NCI-H2227 treated with DMSO at 0.1 percent for 48 hours (cell line): ENCODE data around the gene RGS9BP.
"Not testable (repeated sequence)": the region's sequence is repeated elsewhere in the genome, so short reads cannot be mapped to it uniquely, and the experiment has no call there.

Experiments
- DNase-seq: peaks from one replicate; lab custom pipeline; 2025; lab: John Stamatoyannopoulos, UW

RGS9BP gene

DNA sequence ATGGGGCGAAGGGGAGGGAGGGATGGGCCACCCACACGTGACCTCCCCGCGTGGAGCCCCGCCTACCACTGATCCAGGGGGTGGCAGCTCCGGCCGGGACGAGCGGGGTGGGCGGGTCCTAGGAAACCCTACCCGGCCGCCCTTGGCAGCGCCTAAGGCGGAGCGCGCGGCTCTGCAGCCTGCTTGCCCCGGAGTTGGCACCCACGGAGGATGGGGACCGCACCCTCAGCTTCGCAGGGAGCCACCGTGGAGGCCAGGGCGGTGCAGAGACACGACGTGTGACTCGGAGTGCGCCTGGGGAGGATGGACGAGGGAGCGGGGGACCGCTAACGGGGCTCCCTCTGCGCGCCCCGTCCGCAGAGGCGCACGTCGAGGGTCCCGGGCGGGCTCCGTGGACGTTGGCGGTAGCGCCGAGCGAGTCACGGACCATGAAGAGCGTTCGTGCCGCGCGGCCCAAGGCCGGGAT, at the start of gene RGS9BP:
RGS9BP (plus strand) TSS at position 129 of the 466 bp plus-strand sequence. CDS start 416 bp downstream, outside the sequence.
- DNase-seq, result peak; percentile 91

- DNase-seq, result no peak
Measured at GRCh38 chr19:32626969-32627368, 48.7 kb upstream of the RGS9BP start.

DNA sequence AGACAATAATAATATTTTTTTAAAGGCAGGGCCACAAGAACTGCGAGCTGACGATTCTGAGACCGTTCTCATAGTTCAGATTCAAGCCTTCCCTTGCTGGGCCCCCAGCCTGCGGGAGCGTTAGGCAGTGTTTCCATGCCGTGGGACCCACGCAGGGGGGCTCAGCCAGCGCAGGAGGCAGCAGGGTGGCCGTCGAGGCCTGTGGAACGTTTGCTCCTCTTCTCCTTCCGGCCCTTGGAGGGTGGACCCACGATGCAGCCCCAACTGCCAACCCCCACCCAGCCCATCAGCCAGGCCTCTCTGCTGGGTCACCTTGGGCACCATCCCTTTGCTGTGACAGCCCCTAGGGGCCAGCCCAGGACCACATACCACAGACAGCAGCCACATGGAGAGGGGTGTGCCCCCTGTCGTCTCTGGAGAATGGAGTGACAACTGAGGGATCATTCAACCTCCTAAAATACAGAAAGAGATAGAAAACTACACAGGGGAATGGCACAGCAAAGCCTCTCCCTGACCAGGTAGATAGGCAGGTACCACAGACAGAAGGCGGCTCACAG, 47.9 kb upstream of the RGS9BP start:
- DNase-seq, result no peak

DNA sequence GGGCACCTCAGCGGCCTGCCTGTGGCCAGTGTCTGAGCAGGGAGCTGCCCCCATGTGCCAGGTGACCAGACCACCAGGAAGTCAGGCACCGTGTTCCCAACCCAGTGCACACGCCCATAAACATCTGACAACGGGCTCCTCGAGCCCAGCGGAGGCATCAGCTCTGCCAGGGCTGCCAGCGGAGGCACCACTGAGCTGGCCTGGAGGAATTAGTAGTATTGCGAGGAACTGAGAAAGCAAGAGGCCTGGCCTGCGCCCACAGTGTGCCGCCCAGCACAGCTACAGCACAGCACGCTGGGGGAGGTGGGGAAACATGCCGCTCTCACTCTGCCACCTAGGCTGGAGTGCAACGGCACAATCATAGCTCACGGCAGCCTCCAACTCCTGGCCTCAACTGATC, 45.3 kb upstream of the RGS9BP start:
- no peak for DNase-seq

DNA sequence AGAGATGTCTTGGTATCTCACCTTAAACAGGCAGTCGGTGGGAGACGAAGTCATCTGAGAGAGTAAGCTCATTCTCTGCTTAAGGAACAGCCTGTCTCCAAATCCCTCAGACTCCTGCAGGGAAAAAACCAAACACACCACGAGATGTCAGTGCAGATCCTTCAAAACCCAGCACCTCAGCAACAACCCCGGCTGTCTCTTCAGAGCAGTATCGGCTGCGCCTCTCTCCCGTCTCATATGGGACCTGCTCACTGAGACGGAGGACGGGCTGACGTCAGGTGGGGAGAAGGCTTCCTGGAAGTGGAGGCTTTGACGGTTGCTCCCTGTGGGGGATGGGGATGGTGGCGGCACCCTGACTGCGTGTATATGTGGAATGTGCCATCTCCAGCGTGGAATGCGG, 44.3 kb upstream of the RGS9BP start:
- no peak for DNase-seq

DNA sequence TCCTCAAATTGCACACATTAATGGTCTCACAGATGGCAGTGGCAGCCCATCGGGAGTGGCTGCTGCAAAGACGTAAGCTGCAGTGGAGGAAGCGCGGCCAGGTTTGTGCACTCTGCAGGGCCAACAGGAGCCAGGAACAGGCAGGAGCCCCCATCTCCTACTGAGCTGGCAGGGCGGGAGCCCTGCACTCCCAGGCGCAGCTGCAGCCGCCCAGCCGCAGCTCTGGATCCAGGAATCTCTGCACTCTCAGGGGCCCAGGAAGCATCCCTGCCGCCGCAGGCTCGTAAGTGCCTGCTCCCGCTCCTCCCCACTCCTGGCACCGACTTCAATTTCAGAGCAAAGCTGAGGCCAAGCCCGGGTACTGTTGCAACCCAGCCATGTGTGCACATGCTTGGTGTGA, 38.2 kb upstream of the RGS9BP start:
- DNase-seq, result no peak

DNA sequence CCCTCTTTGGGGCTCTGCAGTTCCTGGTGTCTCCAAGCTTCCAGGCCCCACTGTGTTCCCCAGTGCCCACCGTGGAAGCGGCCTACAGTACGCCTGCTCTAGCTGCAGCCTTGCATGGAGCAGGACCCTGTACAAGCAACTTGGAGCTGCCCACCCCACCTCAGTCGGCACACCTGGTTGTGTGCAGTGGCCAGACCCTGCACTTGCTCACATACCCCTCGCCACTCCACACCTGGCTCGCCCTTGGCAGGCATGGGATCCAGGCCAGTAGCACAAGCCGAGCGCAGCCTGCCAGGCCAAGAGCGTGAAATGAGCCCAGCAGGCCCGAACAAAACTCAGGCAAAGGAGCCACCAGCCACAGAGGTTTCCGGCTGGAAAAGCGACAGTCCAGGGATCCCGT, 37.0 kb upstream of the RGS9BP start:
- DNase-seq, result no peak

DNA sequence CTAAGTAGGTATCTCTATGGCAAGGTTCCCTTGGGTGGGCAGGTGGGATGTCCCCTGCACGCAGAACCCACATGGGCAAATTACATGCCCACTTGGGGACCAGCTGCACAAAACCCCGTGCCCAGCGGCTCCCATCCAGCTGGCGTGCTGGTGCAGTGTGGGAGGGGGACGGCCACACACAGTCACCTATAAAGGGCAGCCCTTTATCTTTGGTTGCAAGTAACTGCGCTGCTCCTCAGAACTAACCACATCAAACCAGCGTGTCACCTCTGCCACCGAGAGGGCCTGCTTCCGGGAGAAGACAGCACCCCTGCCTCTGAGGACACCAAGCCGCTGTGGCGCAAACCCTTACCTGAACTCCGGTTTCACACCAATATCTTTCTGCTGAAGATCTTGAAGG, 32.9 kb upstream of the RGS9BP start:
- no peak for DNase-seq

DNA sequence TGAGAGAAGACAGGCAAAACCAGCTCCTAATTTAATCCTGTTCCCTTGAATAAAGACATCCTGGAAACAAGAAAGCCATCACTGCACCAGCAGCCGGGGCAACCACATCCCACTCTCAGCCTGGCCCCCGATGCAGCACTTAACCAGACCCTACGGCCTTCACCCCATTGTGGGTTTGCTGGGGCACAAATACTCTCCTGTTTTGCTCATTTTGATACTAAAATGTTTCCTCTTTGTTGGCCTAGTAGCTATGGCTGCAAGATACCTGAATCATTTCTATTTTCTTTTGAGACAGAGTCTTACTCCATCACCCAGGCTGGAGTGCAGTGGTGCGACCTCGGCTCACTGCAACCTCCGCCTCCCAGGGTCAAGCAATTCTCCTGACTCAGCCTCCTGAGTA, 29.1 kb upstream of the RGS9BP start:
- no peak for DNase-seq

DNA sequence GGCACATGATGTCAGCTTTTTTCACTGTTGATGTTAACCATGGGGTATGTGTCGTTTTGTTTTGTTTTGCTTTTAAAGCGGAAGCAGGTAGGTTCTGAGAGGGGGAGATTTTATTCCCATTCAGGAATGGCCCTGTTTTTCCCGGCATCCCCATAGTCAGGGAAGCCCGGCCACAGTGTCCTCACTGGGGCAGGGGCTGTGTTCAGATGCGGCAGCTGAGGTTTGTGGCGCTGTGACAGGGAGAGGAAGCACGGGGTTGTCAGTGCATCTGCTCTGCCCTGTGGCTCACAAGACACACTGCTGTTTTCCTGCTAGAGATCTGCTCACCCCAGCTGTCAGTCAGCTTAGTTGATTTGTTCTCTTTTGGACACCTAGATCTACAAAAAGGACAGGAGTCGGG, 28.3 kb upstream of the RGS9BP start:
- no peak for DNase-seq

DNA sequence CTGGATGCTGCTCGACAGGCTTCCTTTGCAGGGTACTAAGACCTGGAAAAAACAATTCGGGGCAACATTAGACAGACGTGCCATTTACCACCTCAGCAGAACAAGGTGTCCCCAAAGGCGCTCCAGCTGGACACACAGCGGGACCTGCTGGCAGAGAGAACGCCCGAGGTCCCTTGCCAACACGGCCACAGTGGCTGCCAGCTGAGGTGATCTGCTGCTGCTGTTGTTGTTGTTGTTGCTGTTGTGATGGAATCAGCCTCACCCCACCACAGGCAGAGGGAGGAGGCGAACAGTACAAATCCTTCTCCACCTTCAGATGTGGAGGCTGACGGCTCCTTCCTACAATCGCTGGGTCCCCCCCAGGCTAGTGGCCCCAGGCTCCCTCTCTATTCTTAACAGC, 25.9 kb upstream of the RGS9BP start:
- no peak for DNase-seq

- DNase-seq, result no peak
Measured at GRCh38 chr19:32650671-32651070, 25.0 kb upstream of the RGS9BP start.

- DNase-seq, result peak; percentile 77
Measured at GRCh38 chr19:32651729-32652140, 23.9 kb upstream of the RGS9BP start.

GRCh38 chr19:32652331-32652730, 23.3 kb upstream of the RGS9BP start:
- not testable (repeated sequence) for DNase-seq

DNA sequence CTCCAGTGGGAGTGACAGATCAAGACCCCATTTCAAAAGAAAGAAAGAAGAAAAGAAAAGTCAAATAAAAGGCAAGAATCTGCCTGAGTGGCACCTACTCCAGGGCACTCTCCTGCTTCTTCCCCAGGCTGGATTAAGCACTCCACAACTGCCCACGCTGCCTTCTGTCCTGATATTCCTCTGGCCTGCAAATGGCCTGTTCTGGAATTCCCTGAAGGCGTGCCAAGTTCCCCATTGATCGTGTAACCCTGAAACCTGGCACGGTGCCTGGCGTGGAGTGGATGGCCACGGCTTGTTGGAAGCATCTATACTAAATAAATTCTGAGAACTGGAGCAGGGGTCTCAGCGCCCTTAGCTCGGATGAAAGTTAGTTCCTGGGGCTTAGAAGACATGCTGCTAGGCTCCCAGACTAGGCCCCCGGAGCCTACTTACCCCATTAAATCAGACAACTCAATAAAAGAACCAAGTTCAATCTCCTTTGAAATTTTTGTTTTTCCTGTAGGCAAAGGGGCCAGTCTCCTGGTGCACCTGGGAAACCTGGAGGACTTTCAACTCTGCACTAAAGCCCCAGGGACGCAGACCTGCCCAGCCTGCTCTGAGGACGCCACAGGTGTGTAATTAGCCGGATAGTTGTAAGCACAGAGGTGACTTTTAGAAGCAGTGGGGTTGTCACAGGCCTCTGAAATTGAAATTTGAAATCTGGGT, 22.6 kb upstream of the RGS9BP start:
- DNase-seq, result peak; percentile 35

- DNase-seq, result no peak
Measured at GRCh38 chr19:32653599-32653915, 22.1 kb upstream of the RGS9BP start.

DNA sequence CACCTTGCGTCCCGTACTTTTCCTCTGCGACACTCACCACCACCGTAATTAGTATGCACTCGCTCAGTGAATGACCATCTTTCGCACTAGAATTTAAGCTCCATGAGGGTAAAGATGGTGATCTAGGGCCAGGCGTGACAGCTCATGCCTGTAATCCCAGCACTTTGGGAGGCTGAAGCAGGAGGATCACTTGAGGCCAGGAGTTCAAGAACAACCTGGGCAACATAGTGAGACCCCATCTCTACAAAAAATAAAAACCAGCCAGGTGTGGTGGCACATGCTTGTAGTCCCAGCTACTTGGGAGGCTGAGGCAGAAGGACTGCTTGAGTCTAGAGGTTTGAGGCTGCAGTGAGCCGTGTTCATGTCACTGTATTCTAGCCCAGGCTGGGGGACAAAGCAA, 19.3 kb upstream of the RGS9BP start:
- DNase-seq, result not testable (repeated sequence)

DNA sequence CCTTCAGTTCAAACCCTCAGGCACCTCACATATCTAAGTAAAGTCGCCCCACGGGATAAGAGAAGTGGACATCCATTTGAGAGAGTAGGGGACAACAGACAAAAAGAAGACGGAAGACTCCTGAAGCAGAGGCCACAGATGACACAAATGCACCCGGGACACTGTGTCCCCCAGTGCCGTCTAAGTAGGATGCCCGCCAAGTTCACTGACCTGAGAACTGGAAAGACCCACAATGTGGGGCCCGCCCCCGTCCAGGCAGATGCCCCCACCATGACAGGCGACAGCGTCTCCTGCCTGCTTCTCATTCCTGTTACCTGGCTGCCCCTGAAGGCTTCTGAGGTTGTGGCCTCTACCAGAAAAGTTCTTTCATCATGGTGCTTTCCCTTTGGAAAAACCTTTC, 17.6 kb upstream of the RGS9BP start:
- DNase-seq, result no peak

DNA sequence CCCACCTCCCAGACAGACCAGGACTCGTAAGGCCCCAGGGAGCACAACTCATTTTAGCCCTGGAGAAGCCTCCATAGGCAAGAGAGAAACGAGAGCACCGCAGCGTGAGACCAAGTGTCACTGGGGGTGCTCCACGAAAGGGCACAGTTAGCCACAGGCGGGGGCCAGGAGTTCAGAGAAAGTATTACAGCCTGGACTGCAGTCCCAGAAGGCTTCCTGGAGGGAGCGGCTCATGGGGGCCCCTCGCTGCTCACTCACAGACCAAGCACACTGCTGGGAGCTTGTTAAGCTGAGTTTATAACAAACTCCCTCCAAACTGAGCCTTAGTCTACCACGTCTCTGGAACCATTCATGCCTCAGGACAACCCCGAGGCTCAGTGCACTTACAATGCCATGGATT, 17.1 kb upstream of the RGS9BP start:
- DNase-seq, result no peak

DNA sequence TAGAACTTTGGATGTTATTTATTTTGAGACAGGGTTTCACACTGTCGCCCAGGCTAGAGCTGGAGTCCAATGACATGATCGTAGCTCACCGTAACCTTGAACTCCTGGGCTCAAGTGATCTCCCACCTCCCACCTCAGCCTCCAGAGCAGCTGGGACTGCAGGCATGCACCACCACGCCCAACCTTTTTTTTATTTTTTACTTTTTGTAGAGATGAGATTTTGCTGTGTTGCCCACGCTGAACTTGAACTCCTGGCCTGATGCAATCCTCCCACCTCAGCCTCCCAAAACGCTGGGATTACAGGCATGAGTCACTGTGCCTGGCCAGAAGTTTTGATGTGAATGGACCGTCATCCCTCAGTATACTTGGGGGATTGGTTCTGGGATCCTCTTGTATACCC, 14.3 kb upstream of the RGS9BP start:
- no peak for DNase-seq

DNA sequence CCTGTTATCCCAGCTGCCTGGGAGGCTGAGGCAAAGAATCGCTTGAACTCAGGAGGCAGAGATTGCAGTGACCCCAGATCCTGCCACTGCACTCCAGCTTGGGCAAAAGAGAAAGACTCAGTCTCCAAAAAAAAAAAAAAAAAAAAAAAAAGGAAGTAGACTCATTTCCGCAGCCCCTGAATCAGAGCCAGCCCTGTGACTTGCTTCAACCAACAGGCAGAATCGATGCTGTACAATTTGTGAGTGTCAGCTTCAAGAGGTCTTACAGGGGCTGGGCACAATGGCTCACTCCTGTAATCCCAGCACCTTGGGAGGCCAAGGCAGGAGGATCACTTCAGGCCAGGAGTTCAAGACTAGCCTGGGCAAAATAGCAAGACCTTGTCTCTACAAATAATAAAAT, 13.5 kb upstream of the RGS9BP start:
- no peak for DNase-seq

DNA sequence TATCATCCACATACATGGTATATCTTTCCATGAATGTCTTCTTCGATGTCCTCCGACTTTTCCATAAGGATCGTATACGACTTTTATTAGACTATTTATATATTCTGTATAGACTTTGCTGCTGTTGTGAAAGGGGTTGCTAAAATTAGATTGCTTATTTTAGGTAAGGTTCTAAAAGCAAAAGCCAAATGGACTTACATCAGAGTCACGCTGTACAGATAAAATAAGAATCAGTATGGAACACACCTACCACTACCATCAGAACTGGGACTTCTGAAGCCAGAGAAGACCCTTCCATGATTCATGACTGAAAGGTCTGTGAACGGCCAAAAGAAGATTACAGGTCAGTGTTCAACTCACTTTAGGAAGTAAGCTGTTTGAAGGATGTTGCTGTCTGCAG, 9.6 kb upstream of the RGS9BP start:
- no peak for DNase-seq

GRCh38 chr19:32669310-32669709, 6.3 kb upstream of the RGS9BP start:
- DNase-seq, result no peak
